Brain microvascular endothelial cell (primary cell): ENCODE data around the gene MAML3.

Experiments used
- DNase-seq: peaks from one replicate; pipeline ENCODE4 v3.0.0-alpha.2; 2020
- H3K27ac ChIP-seq: fragments of 250-450 bp; sonication (Bioruptor Pico); 2 replicates; pipeline ENCODE4 v1.5.1; 2020; ENCODE audit warnings: mild to moderate bottlenecking, moderate library complexity
- H3K27me3 ChIP-seq: fragments of 250-450 bp; sonication (Bioruptor Pico); replicated peaks from 2 replicates; pipeline ENCODE4 v1.5.1; 2020; ENCODE audit warnings: mild to moderate bottlenecking
- H3K36me3 ChIP-seq: fragments of 250-450 bp; sonication (Bioruptor Pico); replicated peaks from 2 replicates; pipeline ENCODE4 v1.5.1; 2020; ENCODE audit warnings: mild to moderate bottlenecking
- H3K4me3 ChIP-seq: 2 replicates; pipeline ENCODE4 v1.5.1; 2011; ENCODE audit warnings: low read depth, mild to moderate bottlenecking, control low read depth, low read length, moderate library complexity
- in situ Hi-C: cut with HindIII; loops from 2 replicates; pipeline ENCODE4 v1.10.0; 2017; ENCODE audit warnings: low sequenced_read_pairs, low pct_ligation_motif_present
- TF ChIP-seq, protein P1 (sequence below): IDR thresholded peaks from 2 replicates; pipeline ENCODE4 v1.5.1; 2011; ENCODE audit warnings: low read depth, mild to moderate bottlenecking, moderate library complexity, low read length, control low read depth, inconsistent platforms; ENCODE audit errors: missing control alignments

MAML3 gene

DNA sequence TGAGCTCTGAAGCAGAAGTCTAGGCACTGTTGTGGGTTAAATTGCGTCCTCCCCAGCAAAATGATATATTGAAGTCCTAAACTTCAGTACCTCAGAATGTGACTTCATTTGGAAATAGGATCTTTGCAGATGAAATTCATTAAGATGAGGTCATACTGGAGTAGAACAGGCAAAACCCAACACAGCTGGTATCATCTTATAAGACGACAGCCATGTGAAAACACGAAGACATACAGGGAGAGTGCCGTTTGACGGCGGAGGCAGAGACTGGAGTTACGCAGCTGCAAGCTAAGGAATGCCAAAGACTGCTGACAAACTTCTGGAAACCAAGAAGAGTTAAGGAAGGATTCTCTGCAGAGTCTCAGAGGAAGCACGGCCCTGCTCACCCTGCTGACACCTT lies 241.5 kb downstream of the MAML3 start:
- in situ Hi-C loops, result no loop called here
- Histone ChIP-seq H3K27me3 (no peaks in the 10 kb centered on the region), H3K36me3 (no peaks in the 10 kb centered on the region), H3K27ac (no peak overlapping the region), H3K4me3 (no peak overlapping the region)
- TF ChIP-seq, protein P1, sequence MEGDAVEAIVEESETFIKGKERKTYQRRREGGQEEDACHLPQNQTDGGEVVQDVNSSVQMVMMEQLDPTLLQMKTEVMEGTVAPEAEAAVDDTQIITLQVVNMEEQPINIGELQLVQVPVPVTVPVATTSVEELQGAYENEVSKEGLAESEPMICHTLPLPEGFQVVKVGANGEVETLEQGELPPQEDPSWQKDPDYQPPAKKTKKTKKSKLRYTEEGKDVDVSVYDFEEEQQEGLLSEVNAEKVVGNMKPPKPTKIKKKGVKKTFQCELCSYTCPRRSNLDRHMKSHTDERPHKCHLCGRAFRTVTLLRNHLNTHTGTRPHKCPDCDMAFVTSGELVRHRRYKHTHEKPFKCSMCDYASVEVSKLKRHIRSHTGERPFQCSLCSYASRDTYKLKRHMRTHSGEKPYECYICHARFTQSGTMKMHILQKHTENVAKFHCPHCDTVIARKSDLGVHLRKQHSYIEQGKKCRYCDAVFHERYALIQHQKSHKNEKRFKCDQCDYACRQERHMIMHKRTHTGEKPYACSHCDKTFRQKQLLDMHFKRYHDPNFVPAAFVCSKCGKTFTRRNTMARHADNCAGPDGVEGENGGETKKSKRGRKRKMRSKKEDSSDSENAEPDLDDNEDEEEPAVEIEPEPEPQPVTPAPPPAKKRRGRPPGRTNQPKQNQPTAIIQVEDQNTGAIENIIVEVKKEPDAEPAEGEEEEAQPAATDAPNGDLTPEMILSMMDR, result no peak
- DNase-seq, result no peak

DNA sequence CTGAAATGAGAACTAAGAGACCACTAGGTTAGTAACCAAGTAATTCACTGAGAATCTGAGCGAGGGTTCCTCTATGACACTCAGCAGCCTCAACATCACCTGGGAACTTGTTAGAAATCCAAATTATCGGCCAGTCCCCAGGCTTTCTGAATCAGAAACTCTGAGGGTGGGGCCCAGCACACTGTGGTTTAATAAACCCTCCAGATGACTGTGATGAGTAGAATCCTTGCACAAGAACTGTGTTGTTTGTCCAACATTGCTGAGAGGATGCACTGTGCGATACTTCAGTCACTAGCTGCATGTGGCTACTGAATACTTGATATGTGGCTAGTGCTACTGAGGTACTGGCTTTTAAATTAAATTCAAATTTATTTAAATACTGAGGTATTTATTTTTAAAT lies 243.9 kb downstream of the MAML3 start:
- TF ChIP-seq, protein P1, result no peak
- H3K27me3 ChIP-seq, result no peaks in the 10 kb centered on the region
- no peak overlapping the region for H3K4me3 ChIP-seq
- no peaks in the 10 kb centered on the region for H3K36me3 ChIP-seq
- DNase-seq, result no peak
- in situ Hi-C loops, result no loop called here
- no peak overlapping the region for H3K27ac ChIP-seq

DNA sequence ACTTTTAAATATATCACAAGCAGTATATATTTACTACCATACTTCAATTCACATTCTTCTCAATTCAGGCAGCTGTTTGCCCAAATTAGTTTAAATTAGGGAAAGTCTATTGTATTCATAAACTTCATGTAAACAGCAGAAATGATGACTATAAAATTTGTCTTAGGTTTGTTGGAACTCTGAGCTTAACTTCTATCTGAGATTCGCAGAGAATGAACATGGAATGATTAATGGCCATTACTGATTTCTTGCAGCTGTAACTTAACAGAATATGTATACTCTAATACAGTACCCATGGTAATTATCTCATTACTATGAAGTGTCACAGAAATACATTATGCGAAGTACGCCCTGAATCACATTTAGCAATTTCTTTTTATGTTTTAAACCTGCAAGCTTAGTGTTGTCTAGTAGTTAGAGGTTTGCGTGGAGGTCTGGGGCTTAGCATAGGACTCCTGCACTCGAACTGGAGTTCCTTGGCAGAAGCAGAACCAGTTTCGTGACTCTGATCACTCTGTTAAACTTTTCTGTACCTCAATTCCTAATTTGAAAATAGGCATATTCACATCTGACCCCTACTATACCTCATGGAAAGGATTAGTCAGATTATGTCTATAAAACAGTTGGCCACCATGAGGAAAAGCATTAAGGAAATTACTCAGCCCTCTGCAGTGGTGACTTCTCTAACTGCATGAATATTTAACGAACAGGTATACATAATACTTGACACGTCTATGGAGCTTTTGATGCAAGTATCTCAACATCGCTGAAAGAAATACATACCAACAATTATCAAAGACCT lies 245.1 kb downstream of the MAML3 start:
- TF ChIP-seq, protein P1, result no peak
- in situ Hi-C loops, result no loop called here

DNA sequence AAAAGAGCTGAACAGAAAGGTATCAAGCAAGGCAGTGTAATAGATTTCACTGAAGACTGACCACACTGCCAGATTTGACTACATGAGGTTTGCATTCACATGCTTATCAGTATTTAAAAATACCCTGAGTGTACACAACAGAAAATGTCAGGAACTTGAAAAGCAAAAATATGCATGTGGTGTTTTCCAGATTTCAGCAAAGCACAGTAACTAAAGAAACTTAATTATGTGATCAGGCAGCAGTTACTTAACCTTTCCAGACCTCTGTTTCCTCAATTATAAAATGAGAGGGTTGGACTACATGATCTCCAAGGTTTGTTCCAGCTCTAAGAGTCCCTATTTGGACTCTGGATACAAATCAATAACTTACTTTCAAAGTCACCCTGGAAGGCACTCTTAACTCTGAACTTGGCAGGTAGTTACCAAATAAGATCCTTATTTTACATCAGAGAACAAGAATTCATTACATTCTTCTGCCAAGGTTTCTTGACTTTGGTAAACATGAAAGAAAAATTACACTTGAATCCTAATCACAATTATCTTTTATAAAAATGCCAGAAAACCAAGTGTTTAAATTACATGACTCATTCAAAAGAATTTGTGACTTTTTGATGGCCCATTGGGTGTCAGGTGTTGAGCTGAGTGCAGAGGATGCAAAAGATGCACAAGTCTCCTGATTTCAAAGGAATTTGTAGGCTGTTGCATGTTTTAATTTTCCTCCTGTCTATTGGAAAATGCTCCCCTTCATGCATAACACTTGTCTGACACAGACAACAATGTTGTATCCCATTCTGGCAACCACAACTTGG lies 246.8 kb downstream of the MAML3 start:
- in situ Hi-C loops, result no loop called here
- TF ChIP-seq, protein P1, result no peak
- no peak overlapping the region for H3K27ac ChIP-seq
- no peak overlapping the region for H3K4me3 ChIP-seq
- H3K36me3 ChIP-seq, result no peaks in the 10 kb centered on the region
- no peak for DNase-seq
- H3K27me3 ChIP-seq, result no peaks in the 10 kb centered on the region

More for the DNA sequence above, 245.1 kb downstream of the MAML3 start:
- Histone ChIP-seq H3K36me3 (no peaks in the 10 kb centered on the region), H3K27ac (no peak overlapping the region), H3K4me3 (no peak overlapping the region), H3K27me3 (no peaks in the 10 kb centered on the region)
- no peak for DNase-seq

DNA sequence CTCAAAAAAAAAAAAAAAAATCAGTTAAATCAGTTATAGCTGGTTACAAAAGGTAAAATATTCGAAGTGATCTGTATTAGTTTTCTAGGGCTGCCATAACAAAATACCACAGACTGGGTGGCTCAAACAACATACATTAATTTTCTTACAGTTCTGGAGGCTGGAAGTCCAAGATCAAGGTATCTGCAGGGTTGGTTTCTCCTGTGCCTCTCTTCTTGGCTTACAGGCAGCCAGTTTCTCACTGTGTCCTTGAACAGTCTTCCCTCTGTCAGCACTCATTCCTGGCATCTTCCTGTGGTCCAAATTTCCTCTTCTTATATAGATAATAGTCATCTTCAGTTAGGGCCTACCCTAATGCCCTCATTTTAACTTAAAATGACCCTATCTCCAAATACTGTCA lies 248.5 kb downstream of the MAML3 start:
- H3K27ac ChIP-seq, result no peak overlapping the region
- DNase-seq, result no peak
- H3K36me3 ChIP-seq, result no peaks in the 10 kb centered on the region
- no peak overlapping the region for H3K4me3 ChIP-seq
- in situ Hi-C loops, result no loop called here
- no peaks in the 10 kb centered on the region for H3K27me3 ChIP-seq
- TF ChIP-seq, protein P1, result no peak
